CD4-positive, alpha-beta memory T cell (primary cell): ENCODE results near the gene AADACL4. TPM values are rescaled to one million over a fixed set of nuclear protein-coding genes. Genes with fewer than 3 reads are reported as not detected.

Source experiments
- CTCF ChIA-PET: fragments of 350-600 bp; sonication (Branson Sonifier 250); formaldehyde crosslinking; loops from one replicate; lab custom pipeline; 2021; ENCODE audit warnings: inconsistent platforms; ENCODE audit not compliant: partially characterized antibody; lab: Charles Lee
- POLR2A ChIA-PET: fragments of 350-600 bp; sonication (Branson Sonifier 250); formaldehyde crosslinking; loops from one replicate; lab custom pipeline; 2021; ENCODE audit not compliant: partially characterized antibody; lab: Charles Lee
- DNase-seq, 5 donors: peaks; one replicate each; pipeline versions ENCODE4 v3.0.0 to v3.0.0-alpha.2; 2020 to 2022; ENCODE audit warnings: mixed read lengths in 1 of 5
- H3K27ac ChIP-seq: one replicate; pipeline ENCODE4 v1.7.0; 2013; ENCODE audit warnings: low read depth, low read length
- H3K27me3 ChIP-seq: 2 replicates; pipeline ENCODE4 v1.7.0; 2013; ENCODE audit warnings: mild to moderate bottlenecking, low read length, moderate library complexity; ENCODE audit not compliant: insufficient read depth
- H3K36me3 ChIP-seq: 2 replicates; pipeline ENCODE4 v1.7.0; 2013; ENCODE audit warnings: mild to moderate bottlenecking, low read length, moderate library complexity; ENCODE audit not compliant: insufficient read depth
- H3K4me1 ChIP-seq: 2 replicates; pipeline ENCODE4 v1.7.0; 2013; ENCODE audit warnings: mild to moderate bottlenecking, low read length, moderate library complexity; ENCODE audit not compliant: insufficient read depth
- H3K4me3 ChIP-seq, 2 donors: one replicate each; pipeline ENCODE4 v1.7.0; 2013; ENCODE audit warnings: low read length in 2 of 2, mild to moderate bottlenecking in 1 of 2
- H3K9me3 ChIP-seq, 2 donors: one replicate each; pipeline ENCODE4 v1.7.0; 2013; ENCODE audit warnings: low read length in 2 of 2, control low read depth in 1 of 2; ENCODE audit not compliant: control insufficient read depth in 1 of 2
- H3K27ac Mint-ChIP-seq, 7 donors: one replicate each; pipeline ENCODE4 v1.8.0; 2020 to 2021; ENCODE audit warnings: mixed read lengths in 7 of 7, mild to moderate bottlenecking in 6 of 7, inconsistent platforms in 3 of 7, moderate library complexity in 3 of 7
- H3K27me3 Mint-ChIP-seq, 2 donors: one replicate each; pipeline ENCODE4 v1.8.0; 2020 to 2021; ENCODE audit warnings: mixed read lengths in 2 of 2
- H3K36me3 Mint-ChIP-seq, 2 donors: one replicate each; pipeline ENCODE4 v1.8.0; 2020 to 2021; ENCODE audit warnings: mixed read lengths in 2 of 2, inconsistent platforms in 1 of 2, mild to moderate bottlenecking in 1 of 2
- H3K4me1 Mint-ChIP-seq, 4 donors: one replicate each; pipeline ENCODE4 v1.8.0; 2020 to 2021; ENCODE audit warnings: mixed read lengths in 4 of 4, mild to moderate bottlenecking in 1 of 4
- H3K4me3 Mint-ChIP-seq, 8 donors: one replicate each; pipeline ENCODE4 v1.8.0; 2020 to 2021; ENCODE audit warnings: mixed read lengths in 8 of 8, mild to moderate bottlenecking in 7 of 8, moderate library complexity in 6 of 8, inconsistent platforms in 3 of 8
- H3K9me3 Mint-ChIP-seq, 8 donors: one replicate each; pipeline ENCODE4 v1.8.0; 2020 to 2021; ENCODE audit warnings: mixed read lengths in 8 of 8, mild to moderate bottlenecking in 5 of 8, inconsistent platforms in 3 of 8, moderate library complexity in 1 of 8
- intact Hi-C: fragments of 100-400 bp; cut with micrococcal nuclease; formaldehyde crosslinking; loops from one replicate; pipeline ENCODE4 v1.15.1; 2023
- polyA plus RNA-seq, 2 donors: library from polyadenylated mRNA; unstranded; fragments of 300-500 nt; fragmentation: Illumina TruSeq; gene quantifications; one replicate each; pipeline ENCODE4 v1.2.3, GENCODE V29; 2021
- total RNA-seq, 2 experiments: library from RNA; stranded (reverse); gene quantifications; one replicate each; pipeline ENCODE4 v1.2.3, GENCODE V29; 2021

Gene AADACL4
- total and polyA plus RNA-seq, 4 experiments from 2014 or later, result not detected

- Mint-ChIP-seq H3K27me3 (peaks cover 12 to 22% of the 10 kb centered on the region in 2 donors), H3K4me3 (no peak overlapping the region), H3K27ac (no peak overlapping the region), H3K4me1 (no peaks in the 10 kb centered on the region), H3K9me3 (peaks cover 2 to 45% (median 26%) of the 10 kb centered on the region in 8 donors), H3K36me3 (peaks cover 0 to 3% of the 10 kb centered on the region in 2 donors)
- no peak overlapping the region for H3K27ac ChIP-seq
- H3K4me3 ChIP-seq, result no peak overlapping the region
- POLR2A ChIA-PET, result no interaction called here
- H3K27me3 ChIP-seq, result no peaks in the 10 kb centered on the region
- H3K9me3 ChIP-seq, result peaks cover 0 to 8% of the 10 kb centered on the region in 2 donors
- no peaks in the 10 kb centered on the region for H3K4me1 ChIP-seq
- intact Hi-C loops, result no loop called here
- no peak for DNase-seq
- CTCF ChIA-PET, result no interaction called here
- no peaks in the 10 kb centered on the region for H3K36me3 ChIP-seq
Observed at GRCh38 chr1:12703821-12704451, 60.1 kb downstream of the AADACL4 start.

DNA sequence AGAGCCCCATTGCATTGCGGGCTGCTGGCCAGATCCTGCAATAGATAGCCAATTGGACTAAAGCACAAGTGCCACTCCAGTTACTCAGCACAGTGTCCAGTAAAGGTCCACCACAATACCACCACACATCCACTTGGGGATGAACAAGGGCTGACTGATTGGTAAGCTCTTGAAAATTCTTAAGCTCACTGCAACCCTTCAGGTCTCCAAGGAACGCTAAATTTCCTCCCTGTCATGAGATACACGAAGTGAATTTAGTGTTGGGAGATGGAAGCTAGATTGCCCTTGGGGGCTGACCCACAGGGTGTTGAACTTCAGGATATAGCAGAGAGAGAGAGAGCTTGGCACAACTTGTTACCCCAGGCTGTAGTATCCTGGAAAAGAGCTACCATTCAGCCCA lies 62.2 kb downstream of the AADACL4 start:
- Mint-ChIP-seq H3K27me3 (peaks cover 2 to 17% of the 10 kb centered on the region in 2 donors), H3K27ac (no peak overlapping the region), H3K9me3 (peaks cover 2 to 39% (median 24%) of the 10 kb centered on the region in 8 donors), H3K36me3 (peaks cover 0 to 3% of the 10 kb centered on the region in 2 donors), H3K4me1 (no peaks in the 10 kb centered on the region), H3K4me3 (no peak overlapping the region)
- Histone ChIP-seq H3K4me1 (no peaks in the 10 kb centered on the region), H3K27ac (no peak overlapping the region), H3K9me3 (peaks cover 0 to 8% of the 10 kb centered on the region in 2 donors), H3K36me3 (no peaks in the 10 kb centered on the region), H3K4me3 (no peak overlapping the region), H3K27me3 (no peaks in the 10 kb centered on the region)
- intact Hi-C loops, result no loop called here
- CTCF ChIA-PET, result no interaction called here
- no peak for DNase-seq
- POLR2A ChIA-PET, result no interaction called here

DNA sequence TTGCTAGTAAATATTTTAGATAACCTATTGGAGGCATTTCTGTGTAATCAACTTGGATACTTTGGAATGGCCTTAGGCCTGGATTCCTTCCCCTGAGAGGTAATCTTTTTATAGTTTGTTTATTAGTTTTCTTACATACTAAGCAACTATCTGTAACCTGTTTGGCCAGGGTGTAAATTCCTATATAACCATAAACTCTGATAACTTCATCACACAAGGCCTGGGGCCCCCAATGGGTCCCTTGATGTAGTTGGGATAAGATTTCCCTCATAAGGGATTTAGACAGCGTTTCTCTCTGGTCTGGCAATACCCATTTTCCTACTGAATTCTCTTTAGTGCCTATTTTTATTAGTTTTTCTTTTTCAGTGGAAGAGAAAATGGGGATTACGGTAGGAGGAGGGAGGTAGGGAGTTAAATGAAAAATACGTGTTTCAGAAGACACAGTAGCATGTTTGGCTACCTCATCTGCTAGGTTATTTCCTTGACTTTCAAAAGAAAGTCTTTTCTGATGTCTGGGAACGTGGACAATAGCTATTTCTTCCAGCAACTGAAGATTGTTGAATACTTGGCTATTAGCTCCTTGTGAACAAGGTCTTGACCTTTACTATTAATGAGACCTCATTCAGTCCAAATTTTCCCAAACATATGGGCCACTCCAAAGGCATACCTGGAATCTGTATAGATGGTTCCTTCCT lies 64.7 kb downstream of the AADACL4 start:
- ChIA-PET CTCF (no interaction called here), POLR2A (no interaction called here)
- no peak overlapping the region for H3K27ac Mint-ChIP-seq

DNA sequence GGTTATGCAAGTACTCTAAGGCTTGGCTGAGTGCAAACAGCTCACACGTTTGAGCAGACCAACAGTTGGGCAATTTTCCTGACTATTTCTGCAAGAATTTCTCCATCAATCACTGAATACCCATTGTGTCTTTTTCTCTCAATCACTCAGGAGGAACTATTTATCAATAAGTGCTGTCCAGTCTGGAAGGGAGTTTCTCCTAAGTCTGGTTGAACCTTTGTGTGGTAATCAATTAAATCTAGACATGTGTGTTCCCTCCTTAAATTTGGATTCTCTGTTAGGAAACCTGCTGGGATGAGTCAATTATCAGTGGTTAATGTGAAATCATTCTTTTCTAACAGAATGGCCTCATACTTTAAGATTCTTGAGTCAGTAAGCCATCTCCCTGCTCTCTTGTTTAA lies 65.2 kb downstream of the AADACL4 start:
- no peak overlapping the region for H3K27ac Mint-ChIP-seq
- Histone ChIP-seq H3K27me3 (no peaks in the 10 kb centered on the region), H3K9me3 (no peaks in the 10 kb centered on the region), H3K36me3 (no peaks in the 10 kb centered on the region), H3K4me1 (no peaks in the 10 kb centered on the region), H3K27ac (no peak overlapping the region), H3K4me3 (no peak overlapping the region)
- H3K4me3 Mint-ChIP-seq, result no peak overlapping the region
- peaks cover 8 to 26% of the 10 kb centered on the region in 2 donors for H3K27me3 Mint-ChIP-seq
- DNase-seq, result no peak
- intact Hi-C loops, result no loop called here
- peaks cover 0 to 3% of the 10 kb centered on the region in 2 donors for H3K36me3 Mint-ChIP-seq
- no peaks in the 10 kb centered on the region for H3K4me1 Mint-ChIP-seq
- POLR2A ChIA-PET, result no interaction called here
- peaks cover under 1 to 17% (median 9%) of the 10 kb centered on the region in 8 donors for H3K9me3 Mint-ChIP-seq
- CTCF ChIA-PET, result no interaction called here

More for the DNA sequence above, 64.7 kb downstream of the AADACL4 start:
- peaks cover 8 to 23% of the 10 kb centered on the region in 2 donors for H3K27me3 Mint-ChIP-seq
- H3K36me3 Mint-ChIP-seq, result peaks cover 0 to 3% of the 10 kb centered on the region in 2 donors
- no peaks in the 10 kb centered on the region for H3K4me1 Mint-ChIP-seq
- DNase-seq, result no peak
- Histone ChIP-seq H3K27me3 (no peaks in the 10 kb centered on the region), H3K4me1 (no peaks in the 10 kb centered on the region), H3K27ac (no peak overlapping the region), H3K36me3 (no peaks in the 10 kb centered on the region), H3K4me3 (no peak overlapping the region), H3K9me3 (peaks cover 0 to 1% of the 10 kb centered on the region in 2 donors)
- peaks cover 2 to 23% (median 15%) of the 10 kb centered on the region in 8 donors for H3K9me3 Mint-ChIP-seq
- H3K4me3 Mint-ChIP-seq, result no peak overlapping the region
- intact Hi-C loops, result no loop called here

GRCh38 chr1:12709696-12710095 lies 65.8 kb downstream of the AADACL4 start:
- Histone ChIP-seq H3K27me3 (no peaks in the 10 kb centered on the region), H3K36me3 (no peaks in the 10 kb centered on the region), H3K4me3 (no peak overlapping the region), H3K27ac (no peak overlapping the region), H3K4me1 (no peaks in the 10 kb centered on the region), H3K9me3 (no peaks in the 10 kb centered on the region)
- Mint-ChIP-seq H3K4me3 (no peak overlapping the region), H3K36me3 (peaks cover 0 to 2% of the 10 kb centered on the region in 2 donors), H3K27me3 (peaks cover 7 to 26% of the 10 kb centered on the region in 2 donors), H3K27ac (no peak overlapping the region), H3K9me3 (peaks cover 0 to 11% (median 5%) of the 10 kb centered on the region in 8 donors), H3K4me1 (no peaks in the 10 kb centered on the region)
- intact Hi-C loops, result no loop called here
- no peak for DNase-seq
- POLR2A ChIA-PET, result no interaction called here
- CTCF ChIA-PET, result no interaction called here

- Mint-ChIP-seq H3K4me3 (no peak overlapping the region), H3K27me3 (peaks cover 10 to 20% of the 10 kb centered on the region in 2 donors), H3K27ac (no peak overlapping the region), H3K4me1 (no peaks in the 10 kb centered on the region), H3K9me3 (no peaks in the 10 kb centered on the region), H3K36me3 (no peaks in the 10 kb centered on the region)
- no peaks in the 10 kb centered on the region for H3K36me3 ChIP-seq
- ChIA-PET POLR2A (no interaction called here), CTCF (no interaction called here)
- H3K9me3 ChIP-seq, result no peaks in the 10 kb centered on the region
- H3K4me1 ChIP-seq, result no peaks in the 10 kb centered on the region
- no peak overlapping the region for H3K4me3 ChIP-seq
- intact Hi-C loops, result no loop called here
- no peak for DNase-seq
- no peak overlapping the region for H3K27ac ChIP-seq
- H3K27me3 ChIP-seq, result no peaks in the 10 kb centered on the region
Observed at GRCh38 chr1:12711536-12711935, 67.7 kb downstream of the AADACL4 start.

DNA sequence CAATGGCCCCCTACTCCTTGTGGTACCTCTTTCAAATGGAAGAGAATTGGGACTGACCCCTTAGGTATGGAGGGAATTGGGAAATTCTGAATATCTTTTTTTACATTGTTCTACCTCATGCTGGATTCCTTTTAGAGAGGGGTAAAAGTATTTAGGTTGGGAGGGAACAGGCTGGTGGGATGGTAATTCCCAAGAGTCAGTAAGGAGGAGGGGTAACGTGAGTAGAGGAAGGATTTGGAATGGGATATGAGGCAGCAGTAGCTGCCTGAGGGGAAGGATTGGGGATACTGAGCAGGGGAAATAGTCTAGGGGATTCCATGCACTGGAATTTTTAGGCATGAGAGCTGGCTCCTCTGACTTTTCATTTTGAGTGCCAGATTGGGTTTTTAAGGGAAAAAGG lies 68.2 kb downstream of the AADACL4 start:
- no peaks in the 10 kb centered on the region for H3K9me3 Mint-ChIP-seq
- Histone ChIP-seq H3K27ac (no peak overlapping the region), H3K4me3 (no peak overlapping the region), H3K9me3 (no peaks in the 10 kb centered on the region), H3K27me3 (no peaks in the 10 kb centered on the region), H3K36me3 (no peaks in the 10 kb centered on the region), H3K4me1 (no peaks in the 10 kb centered on the region)
- H3K36me3 Mint-ChIP-seq, result no peaks in the 10 kb centered on the region
- no peak overlapping the region for H3K27ac Mint-ChIP-seq
- H3K4me1 Mint-ChIP-seq, result no peaks in the 10 kb centered on the region
- ChIA-PET POLR2A (no interaction called here), CTCF (no interaction called here)
- intact Hi-C loops, result no loop called here
- DNase-seq, result no peak
- H3K27me3 Mint-ChIP-seq, result peaks cover 10 to 23% of the 10 kb centered on the region in 2 donors
- H3K4me3 Mint-ChIP-seq, result no peak overlapping the region
